GM23338 (cell line): ENCODE results near the gene SIPA1.

Experiments used
- EZH2 ChIP-seq: fragments of 200-600 bp; sonication (generic); IDR thresholded peaks from one replicate; pipeline ENCODE4 v1.8.0; 2017; ENCODE audit warnings: antibody characterized with exemption, mild to moderate bottlenecking, low read depth; ENCODE audit not compliant: unreplicated experiment
- POLR2AphosphoS5 ChIP-seq: IDR thresholded peaks from 2 replicates; pipeline ENCODE4 v1.6.1; 2016; ENCODE audit warnings: antibody characterized with exemption, low read depth
- ZNF114 ChIP-seq: fragments of 250-450 bp; sonication (Bioruptor Pico); IDR thresholded peaks from 2 replicates; pipeline ENCODE4 v1.5.0; 2020; ENCODE audit warnings: mild to moderate bottlenecking, moderate library complexity
- ZNF331 ChIP-seq: fragments of 250-450 bp; sonication (Bioruptor Pico); IDR thresholded peaks from 2 replicates; pipeline ENCODE4 v1.5.0; 2020; ENCODE audit warnings: low read depth, mild to moderate bottlenecking, moderate library complexity
- TF ChIP-seq, protein P1 (sequence below), 2 experiments: fragments of 200-600 bp in 1 of 2; sonication (generic) in 1 of 2; conservative IDR thresholded peaks; 2 replicates each; pipeline versions ENCODE4 v1.5.1 to v1.6.1; 2016 to 2017; ENCODE audit warnings: antibody characterized with exemption in 2 of 2, low read depth in 2 of 2, mild to moderate bottlenecking in 2 of 2, moderate library complexity in 1 of 2
- TF ChIP-seq, protein P2 (sequence below): IDR thresholded peaks from one replicate; pipeline ENCODE4 v1.6.1; 2018; ENCODE audit warnings: antibody characterized with exemption; ENCODE audit not compliant: unreplicated experiment

DNA sequence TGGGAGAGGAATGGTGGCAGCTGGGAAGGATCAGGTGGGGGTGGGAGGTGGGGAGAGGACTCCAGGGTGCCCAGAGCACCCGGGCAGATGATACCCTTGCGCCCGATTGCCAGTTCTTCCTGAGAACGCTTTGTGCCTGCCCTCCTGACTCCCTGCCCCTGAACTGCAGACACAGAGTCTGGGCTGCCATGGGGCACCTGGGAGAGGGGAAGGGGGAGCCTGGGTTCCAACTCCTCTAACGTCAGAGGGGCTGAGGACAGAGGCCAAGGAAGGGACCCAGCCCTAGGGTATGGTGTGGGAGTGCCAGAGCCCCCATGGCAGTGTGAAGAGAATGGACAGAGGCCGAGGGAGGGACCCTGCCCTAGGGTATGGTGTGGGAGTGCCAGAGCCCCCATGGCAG lies 41.4 kb upstream of the SIPA1 start:
- TF ChIP-seq ZNF331 (CRISPR knock-in tag): no peak
- TF ChIP-seq, protein P1, sequence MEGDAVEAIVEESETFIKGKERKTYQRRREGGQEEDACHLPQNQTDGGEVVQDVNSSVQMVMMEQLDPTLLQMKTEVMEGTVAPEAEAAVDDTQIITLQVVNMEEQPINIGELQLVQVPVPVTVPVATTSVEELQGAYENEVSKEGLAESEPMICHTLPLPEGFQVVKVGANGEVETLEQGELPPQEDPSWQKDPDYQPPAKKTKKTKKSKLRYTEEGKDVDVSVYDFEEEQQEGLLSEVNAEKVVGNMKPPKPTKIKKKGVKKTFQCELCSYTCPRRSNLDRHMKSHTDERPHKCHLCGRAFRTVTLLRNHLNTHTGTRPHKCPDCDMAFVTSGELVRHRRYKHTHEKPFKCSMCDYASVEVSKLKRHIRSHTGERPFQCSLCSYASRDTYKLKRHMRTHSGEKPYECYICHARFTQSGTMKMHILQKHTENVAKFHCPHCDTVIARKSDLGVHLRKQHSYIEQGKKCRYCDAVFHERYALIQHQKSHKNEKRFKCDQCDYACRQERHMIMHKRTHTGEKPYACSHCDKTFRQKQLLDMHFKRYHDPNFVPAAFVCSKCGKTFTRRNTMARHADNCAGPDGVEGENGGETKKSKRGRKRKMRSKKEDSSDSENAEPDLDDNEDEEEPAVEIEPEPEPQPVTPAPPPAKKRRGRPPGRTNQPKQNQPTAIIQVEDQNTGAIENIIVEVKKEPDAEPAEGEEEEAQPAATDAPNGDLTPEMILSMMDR (conservative IDR thresholded peaks at IDR 0.05; ENCODE audit: low read depth in 2 of 2): no peak
- TF ChIP-seq POLR2AphosphoS5: no peak
- TF ChIP-seq EZH2: no peak
- TF ChIP-seq ZNF114 (CRISPR knock-in tag): no peak
- TF ChIP-seq, protein P2, sequence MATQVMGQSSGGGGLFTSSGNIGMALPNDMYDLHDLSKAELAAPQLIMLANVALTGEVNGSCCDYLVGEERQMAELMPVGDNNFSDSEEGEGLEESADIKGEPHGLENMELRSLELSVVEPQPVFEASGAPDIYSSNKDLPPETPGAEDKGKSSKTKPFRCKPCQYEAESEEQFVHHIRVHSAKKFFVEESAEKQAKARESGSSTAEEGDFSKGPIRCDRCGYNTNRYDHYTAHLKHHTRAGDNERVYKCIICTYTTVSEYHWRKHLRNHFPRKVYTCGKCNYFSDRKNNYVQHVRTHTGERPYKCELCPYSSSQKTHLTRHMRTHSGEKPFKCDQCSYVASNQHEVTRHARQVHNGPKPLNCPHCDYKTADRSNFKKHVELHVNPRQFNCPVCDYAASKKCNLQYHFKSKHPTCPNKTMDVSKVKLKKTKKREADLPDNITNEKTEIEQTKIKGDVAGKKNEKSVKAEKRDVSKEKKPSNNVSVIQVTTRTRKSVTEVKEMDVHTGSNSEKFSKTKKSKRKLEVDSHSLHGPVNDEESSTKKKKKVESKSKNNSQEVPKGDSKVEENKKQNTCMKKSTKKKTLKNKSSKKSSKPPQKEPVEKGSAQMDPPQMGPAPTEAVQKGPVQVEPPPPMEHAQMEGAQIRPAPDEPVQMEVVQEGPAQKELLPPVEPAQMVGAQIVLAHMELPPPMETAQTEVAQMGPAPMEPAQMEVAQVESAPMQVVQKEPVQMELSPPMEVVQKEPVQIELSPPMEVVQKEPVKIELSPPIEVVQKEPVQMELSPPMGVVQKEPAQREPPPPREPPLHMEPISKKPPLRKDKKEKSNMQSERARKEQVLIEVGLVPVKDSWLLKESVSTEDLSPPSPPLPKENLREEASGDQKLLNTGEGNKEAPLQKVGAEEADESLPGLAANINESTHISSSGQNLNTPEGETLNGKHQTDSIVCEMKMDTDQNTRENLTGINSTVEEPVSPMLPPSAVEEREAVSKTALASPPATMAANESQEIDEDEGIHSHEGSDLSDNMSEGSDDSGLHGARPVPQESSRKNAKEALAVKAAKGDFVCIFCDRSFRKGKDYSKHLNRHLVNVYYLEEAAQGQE: no peak
